Measurements from ENCODE around the gene MACROD2.

DNA sequence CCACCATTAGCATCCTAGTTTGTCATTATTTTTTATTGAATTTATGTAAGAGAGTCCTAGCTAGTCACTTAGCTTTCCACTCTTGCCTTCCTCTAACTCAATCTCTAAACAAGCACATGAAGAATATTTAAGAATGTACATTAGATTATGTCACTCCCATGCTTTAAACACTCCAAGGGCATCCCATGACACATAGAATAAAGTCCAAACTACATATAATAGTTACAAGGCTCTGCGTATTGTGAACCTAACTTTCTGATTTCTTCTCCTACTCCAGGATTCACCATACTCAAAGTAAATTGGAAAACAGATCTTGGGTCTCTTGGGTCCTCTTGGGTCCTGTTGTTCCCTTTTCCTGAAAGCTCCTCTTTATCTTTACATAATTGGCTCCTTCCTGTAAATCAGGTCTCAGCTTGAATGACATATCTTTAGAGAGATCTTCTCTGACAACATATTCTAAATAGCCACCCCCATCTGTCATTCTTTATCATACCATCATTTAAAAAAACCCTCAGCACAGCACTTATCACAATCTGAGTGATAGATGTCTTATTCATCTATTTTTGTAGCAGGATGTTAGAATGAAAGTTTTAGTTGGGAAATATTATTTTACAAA is 1384.5 kb downstream of the MACROD2 start:
- no peak for TF ChIP-seq CTCF (IDR thresholded peaks at IDR 0.05)
- TF ChIP-seq POLR2A (IDR thresholded peaks at IDR 0.05): no peak
- no peak for TF ChIP-seq EP300 (IDR thresholded peaks at IDR 0.05)
- TF ChIP-seq POLR2AphosphoS5 (IDR thresholded peaks at IDR 0.05): no peak

Data from suprapubic skin (tissue), 4 donors.